ENCODE results near the gene HSD17B14.
"Not testable (repeated sequence)": the region's sequence is repeated elsewhere in the genome, so short reads cannot be mapped to it uniquely, and the experiment has no call there.

HSD17B14 gene

DNA sequence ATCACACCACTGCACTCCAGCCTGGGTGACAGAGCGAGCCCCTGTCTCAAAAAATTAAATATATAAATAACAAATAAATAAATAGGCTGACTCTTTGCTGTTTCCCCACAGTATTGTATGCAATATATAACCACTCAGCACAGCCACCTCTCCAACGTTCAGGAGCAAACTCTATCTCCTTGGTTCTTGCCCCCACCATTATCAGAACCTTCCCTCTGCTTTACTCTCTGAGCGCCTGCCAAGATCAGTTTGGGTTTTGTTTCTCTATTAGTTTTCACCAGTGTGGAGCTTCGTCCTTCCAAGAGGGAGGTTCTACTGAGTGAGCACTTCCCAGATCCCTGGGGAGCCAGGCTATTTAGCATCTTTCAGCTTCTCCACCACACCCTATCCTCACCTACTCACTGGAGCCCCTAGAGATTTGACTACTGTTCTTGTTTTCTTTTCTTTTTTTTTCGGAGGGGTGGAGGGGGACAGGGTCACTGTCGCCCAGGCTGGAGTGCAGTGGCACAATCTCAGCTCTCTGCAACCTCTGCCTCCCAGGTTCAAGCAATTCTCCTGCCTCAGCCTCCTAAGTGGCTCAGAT lies 68.0 kb downstream of the HSD17B14 start:
- not testable (repeated sequence) for DNase-seq (ENCODE audit: extremely low read depth in 1 of 2, low read depth in 1 of 2)

DNA sequence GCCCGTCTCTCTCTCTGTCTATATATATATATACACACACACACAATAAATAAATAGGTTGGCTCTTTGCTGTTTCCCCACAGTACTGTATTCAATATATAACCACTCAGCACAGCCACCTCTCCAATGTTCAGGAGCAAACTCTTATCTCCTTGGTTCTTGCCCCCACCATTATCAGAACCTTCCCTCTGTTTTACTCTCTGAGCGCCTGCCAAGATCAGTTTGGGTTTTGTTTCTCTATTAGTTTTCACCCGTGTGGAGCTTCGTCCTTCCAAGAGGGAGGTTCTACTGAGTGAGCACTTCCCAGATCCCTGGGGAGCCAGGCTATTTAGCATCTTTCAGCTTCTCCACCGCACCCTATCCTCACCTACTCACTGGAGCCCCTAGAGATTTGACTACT lies 70.5 kb downstream of the HSD17B14 start:
- not testable (repeated sequence) for DNase-seq (ENCODE audit: extremely low read depth in 1 of 2, low read depth in 1 of 2)

Measured in activated CD8-positive, alpha-beta memory T cell treated with anti-CD3 and anti-CD28 coated beads for 1 hour (primary cell).